NOMO-1 (cell line): Measurements from ENCODE around the gene WLS.
"Not testable (repeated sequence)": the region's sequence is repeated elsewhere in the genome, so short reads cannot be mapped to it uniquely, and the experiment has no call there.

Experiments
- DNase-seq, 2 experiments: peaks; one replicate each; lab custom pipeline; 2025; ENCODE audit not compliant: unreplicated experiment in 2 of 2; lab: John Stamatoyannopoulos, UW

WLS gene

DNA sequence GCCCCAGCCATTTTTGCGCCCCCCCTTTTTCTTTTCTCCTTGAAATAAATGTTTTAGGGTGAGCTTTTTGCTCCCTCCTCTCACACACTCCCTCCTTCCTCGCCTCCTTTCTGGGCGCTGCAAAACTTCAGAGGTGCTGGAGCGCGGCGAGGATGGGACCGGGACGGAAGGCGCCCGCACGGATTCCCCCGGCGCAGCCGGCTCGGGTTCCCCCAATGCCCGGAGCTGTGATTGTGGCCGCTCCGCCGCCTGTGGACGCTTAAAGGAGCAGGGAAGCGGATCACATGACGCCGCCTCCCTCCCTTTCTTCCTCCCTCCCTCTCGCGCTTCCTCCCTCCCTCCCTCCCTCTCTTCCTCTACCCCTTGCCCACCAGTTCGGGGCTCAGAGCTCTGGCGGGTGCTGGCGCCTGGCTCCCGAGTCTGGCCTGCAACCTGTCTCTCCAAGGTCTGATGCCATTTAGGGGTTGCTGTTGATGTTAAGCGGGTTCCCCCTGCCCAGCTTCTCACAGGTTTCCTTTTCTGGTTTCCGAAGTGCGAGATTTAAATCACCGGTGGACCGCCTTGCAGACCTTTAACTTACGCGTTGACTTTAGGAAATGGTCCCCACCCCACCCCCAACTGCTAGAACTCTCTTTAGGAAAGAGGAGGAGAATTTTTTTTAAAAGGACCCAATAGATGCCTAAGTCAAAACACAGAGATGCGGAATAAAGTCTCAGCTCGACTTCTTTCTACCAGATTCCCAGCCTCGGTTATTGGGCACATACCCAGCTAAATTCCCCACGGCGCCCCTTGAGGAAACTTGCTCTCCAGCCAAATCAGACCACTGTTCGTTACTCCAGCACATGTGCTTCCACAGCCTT, at the start of gene WLS:
TSS of gene WLS (minus strand) at position 235 of the 860 bp plus-strand sequence. CDS start at position 11, 224 bp downstream.
- DNase-seq, result peak in 1 of 2 experiments; percentile 11

DNA sequence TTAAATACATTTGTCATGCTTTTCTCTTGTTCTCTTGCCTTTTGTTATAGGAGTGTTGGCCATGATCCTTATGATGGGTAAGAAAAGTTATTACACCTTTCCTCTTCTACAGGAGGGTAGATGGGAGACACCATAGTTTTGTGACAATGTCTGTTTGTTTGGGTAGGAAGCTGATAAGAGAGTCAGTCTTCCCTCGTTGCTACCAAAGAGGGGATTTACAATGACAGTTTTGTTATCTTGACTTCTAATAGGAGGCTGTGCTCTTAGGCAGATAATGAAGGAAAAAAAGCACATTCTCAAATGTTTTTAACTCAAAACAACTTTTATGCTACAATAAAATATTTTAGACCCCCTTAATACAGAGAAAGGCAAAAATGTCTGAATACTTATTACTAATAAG, 48.0 kb upstream of the WLS start:
- DNase-seq, result no peak

DNA sequence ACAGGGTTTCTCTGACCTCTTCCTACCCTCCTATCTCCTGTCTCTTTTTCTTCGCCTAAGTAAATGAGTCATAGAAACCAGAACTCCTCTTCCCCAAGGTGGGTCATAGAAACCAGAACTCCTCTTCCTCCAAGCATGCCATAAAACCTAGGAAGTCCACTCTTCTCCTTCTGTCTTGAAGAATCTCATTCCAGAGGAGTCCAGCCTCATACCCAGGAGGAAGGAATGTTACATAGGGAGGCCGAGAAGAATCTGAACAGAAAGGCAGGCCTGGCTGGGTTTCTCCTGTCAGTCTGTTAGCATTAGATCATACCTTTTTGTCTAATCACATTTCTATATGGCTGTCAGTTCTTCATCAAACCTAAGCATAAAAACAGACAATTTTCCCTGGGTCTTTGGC, 47.5 kb upstream of the WLS start:
- no peak for DNase-seq

DNA sequence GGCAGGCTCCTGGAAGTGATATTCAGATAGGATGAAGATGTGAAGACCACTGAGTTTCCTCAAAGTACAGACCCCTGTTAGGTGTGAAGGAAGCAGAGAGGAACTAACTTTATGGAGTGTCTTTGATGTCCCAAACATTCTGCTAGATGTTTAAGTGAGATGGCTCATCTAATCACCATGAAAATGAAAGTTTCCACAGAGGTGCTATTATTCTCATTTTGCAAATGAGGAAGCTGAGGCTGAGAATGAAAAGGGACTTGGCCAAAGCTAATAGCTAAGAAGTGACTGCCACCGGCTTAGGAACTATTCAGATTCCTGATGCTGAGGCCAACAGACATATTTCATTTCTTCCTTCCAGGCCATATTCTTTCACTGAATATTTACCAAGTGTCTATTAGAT, 45.9 kb upstream of the WLS start:
- DNase-seq, result no peak

DNA sequence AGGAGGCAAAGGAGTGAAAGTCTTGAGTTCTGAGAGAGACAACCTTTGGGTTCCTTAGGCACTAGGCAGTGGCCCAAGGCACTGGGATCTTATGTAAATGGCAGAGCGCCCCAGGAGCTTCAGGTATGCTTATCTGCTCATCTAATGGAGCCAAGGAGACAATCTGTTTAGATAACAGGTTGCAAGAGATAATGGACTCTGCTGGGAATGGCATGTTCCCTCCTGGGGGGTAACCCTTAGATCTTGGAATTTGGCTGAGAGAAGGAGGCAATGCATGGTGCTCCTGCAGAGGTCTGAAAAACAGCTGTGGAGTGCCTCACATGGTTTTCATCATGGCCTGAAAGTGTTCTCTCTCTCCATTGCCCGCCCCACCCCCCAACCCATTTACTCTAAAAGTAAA, 44.1 kb upstream of the WLS start:
- no peak for DNase-seq

DNA sequence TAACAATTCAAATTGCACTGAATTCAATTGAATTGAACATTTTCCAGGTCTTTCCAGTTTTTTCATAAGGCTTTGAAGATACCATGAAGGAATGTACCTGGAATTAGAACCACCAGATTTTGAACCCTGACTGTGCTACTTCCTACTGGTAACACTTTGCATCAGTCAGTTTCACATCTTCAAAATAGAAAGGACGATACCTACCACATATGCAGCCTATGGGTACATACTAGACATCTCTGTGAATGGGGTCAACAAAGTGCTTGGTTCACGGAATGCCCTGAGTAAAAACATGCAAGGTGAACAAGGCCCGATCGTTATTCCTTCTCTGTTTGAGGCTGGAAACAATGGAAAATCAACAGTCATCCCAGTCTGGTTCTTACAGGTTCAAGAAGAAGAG, 41.2 kb upstream of the WLS start:
- DNase-seq, result no peak

DNA sequence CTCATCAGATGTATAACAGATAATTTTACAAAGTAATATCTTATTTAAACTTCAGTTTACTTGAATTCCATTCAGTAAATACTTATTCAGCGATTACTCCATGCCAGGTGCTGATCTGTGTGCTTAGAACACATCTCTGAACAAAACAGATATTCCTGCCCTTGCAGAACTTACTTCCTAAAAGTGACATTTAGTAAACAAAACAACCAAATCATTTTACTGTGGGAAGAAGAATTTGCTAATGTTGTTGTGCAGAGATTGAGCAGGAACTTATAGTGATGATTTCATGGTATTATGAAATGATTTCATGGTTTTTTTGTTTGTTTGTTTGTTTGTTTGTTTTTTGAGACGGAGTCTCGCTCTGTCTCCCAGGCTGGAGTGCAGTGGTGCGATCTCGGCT, 39.3 kb upstream of the WLS start:
- DNase-seq, result no peak

DNA sequence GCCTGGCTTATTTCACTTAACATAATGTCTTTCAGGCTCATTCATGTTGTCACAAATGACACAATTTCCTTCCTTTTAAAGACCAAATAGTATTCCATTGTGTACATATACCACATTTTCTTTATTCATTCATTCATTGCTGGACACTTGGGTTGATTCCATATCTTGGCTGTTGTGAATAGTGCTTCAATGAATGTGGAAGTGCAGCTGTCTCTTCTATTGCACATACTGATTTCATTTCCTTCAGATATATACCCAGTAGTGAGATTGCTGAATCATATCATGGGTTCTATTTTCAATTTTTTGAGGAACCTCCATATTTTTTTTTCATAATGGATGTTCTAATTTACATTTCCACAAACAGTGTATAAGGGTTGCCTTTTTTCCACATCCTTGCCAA, 38.6 kb upstream of the WLS start:
- DNase-seq, result no peak

DNA sequence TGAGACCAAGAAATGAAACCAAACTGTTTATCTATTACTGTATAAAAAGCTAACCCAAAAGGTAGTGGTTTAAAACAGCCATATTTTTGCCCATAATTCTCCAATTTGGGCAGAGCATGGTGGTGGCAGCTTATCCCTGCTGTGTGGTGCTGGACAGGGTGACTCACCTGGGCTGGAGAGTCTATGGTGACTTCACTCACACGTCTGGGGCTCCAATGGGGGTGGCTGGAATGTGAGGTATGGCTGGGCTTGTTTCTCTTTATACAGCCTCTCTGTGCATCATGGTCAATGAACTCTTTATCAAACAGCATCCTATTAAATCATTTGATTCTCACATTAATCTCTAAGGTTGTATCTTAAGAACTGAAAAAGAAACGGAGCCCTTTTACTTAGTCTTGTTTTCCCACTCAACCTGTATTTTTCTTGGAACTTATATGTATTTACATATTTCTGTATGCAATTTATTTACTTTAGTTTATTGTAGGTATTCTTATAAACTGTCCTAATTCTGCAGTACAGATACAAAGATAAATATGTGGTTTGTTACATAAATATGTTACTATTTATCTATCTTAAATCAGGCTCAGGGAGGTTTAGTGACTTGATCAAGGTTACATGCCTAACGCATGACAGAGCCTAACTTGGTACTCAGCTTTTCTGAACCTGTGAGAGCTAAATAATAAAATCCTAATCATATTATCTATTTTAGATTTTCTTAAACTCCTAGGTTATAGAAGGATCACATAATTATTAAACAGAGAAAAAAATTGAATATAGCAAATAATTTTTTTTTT, 37.5 kb upstream of the WLS start:
- no peak for DNase-seq

DNA sequence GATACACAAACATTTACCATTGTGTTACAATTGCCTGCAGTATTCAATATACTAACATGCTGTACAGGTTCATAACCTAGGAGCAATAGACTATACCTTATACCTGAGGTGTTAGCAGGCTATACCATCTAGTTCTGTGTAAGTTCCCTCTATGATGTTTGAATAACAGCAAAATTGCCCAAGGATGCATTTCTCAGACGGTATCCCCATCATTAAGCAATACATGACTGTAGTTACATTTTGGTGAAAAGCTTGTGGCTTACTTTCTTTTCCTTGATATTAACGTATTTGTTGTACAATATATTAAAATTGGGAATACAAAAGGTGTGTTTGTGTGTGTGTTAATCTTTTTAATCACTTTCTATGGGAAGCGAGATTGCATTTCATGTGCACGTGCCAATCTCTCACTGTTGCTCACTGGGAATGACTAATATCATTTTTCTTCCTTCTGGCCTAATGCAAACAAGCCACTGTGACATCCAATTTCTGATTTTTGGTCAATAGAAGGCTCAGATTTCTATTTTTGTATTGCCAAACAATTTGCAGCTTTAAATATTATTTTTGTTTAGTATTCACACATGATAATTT, 36.7 kb upstream of the WLS start:
- no peak for DNase-seq

DNA sequence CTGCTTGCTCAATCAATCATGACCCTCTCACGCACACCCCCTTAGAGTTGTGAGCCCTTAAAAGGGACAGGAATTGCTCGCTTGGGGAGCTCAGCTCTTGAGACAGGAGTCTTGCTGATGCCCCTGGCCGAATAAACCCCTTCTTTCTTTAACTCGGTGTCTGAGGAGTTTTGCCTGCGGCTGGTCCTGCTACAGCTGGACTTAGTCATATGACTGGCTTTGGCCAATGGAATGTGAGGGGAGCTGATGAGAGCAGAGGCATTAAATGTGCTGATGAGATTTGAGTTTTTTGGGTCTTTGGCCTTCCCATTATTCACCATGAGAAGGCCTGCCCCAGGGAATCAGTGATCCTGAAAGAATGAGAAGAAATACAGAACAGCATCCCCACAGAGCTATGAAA, 24.5 kb upstream of the WLS start:
- DNase-seq, result not testable (repeated sequence)

DNA sequence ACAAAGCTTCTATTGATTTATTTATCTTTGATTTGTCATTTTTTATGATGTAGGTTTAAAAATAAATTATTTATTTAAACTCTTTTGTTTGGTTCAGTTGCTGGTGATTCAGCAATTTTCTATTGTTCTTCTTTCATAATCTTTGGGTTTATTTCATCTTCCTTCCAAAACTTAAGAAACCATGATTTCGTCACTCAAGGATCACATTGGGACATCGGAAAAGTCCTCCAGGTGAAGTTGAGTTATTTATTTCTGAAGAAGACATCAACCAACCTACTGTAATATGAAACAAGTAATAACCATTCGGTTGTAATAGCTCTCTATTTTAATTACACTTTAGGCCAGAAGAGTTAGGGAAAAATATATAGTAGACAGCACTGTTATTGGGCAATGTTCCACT, 23.0 kb upstream of the WLS start:
- DNase-seq, result no peak

DNA sequence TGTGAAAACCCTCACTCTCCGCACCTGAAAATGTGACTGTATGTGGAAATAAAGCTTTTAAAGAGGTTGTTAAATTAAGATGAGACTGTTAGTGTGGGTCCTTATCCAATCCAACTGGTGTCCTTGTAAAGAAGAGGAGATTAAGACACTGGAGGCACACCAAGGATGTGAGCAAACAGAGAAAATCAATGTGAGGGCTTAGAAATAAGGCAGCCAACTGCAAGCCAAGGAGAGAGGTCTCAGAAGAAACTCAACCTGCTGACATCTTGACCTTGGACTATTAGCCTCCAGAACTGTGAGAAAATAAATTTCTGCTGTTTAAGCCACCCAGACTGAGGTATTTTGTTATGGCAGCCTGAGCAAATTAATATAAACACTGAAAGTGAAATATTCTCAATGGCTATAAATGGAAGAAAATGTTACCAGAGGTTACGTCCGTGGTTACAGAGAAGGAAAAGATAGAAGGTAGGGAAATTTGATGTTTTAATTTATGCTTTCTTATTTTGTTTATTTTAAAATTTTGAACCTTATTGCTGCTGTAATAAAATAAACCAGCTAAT, 22.4 kb upstream of the WLS start:
- no peak for DNase-seq

DNA sequence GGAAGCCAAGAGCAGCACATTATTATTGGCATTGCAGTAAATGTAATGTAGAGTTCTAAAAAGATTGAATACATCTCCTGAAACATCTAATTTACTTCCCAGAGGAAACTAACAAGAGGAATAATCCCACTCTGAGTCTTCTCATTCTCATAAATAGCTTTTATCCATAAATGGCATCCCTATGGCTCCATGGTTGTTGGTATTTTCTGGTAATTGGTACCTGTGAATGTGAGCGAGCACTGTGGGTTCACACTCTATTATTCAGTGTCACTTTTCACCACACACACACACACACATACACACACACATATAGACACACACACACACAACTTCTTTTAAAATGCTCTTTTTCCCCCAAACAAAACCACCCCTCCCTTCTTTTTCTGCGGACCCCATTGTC, 4.7 kb upstream of the WLS start:
- no peak for DNase-seq

DNA sequence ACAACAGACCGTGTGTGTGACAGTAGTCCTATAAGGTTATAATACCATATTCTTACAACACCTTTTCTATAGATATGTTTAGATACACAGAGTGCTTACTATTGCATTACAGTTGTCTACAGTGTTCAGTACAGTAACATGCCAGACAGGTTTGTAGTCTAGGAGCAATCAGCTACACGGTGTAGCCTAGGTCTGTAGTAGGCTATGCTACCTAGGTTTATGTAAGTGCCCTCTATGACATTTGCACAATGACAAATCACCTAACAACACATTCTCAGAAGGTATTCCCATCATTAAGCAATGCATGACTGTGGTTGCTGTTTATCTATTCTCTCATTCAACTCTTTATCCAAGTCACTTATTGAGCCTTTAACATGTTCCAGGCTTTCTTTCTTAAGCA, 1.8 kb upstream of the WLS start:
- no peak for DNase-seq

DNA sequence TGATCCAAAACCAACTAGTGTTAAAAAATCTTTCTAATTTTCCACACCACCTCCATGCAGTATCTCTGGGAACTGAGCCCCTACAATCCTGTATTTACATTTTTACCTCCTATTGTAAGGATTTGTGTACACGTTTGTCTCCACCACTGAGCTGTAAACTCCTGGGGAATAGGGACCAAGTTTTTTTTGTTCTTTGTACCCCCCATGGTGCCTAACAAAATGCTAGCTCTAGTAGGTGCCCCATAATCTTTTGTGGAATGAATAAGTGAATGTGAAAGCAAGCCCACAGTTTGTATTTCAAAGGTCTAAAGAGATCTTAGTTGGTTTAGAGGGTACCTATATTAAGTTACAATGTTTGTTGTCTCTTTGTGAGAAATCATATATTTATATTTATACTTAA, 879 bp upstream of the WLS start:
- DNase-seq, result no peak

DNA sequence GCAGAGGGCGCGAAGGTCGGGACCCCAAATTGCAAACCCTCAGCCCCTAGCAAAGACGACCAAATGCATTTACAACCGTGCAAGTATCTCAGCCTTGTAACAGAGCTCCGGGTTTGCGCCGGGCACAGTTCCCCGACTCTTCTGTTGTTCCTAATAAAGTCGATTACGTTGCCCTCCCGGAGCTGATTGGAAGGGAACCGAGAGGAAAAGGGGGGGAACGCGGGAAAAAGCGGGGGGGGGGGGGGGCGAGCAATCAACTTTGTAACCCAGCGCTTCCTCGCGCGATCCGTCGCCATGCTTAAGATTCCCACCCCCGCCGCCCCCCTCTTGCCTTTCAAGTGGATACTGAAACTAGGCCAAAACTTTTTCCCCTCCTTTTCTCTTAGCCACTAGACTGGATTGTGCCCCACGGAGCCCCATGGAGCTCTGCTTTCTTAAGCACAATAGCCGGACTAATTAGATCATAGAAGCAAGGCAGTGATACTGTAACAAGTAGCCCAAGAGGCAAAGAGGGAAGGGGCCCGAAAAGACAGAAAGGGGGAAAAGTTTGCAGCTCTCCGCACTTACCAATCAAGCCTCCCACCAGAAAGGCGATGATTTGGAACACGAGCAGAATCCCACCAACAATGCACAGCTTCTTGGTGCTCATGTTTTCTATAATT, 565 bp downstream of the WLS start:
- no peak for DNase-seq

DNA sequence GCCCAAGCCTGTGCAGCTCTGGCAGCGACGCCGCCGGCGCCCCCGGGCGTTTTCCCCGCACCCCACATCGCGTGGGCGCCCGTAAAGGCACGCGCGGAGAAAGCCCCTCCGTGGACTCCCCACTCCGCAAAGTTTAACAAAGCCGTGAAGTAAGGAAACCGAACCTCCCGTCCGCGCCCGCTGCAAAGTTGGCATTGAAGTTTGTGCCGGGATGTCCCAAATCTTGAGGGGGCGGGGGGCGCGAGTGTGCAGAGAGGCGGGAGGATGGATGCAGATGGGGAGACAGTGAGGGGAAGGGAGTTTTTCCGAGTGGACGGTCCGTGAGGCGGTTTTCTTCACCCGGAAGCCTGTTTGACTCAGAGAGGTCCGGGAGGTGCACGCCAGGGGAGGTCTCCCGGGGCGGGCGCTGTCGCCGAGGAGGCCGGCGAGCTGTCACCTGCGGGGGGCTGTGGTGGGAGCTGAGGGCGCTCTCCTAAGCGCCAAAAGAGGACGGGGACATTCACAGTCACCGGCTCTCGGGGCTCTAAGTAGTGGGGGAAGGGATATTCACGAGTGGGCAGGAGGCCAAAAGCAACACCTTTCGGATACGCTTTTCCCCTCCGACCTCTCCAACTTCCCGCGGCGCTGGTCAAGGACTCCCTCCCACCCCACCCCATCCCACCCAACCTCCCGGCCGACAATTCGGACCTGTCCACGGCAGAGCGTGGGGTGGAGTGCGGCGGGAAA, 1.3 kb downstream of the WLS start:
- no peak for DNase-seq

DNA sequence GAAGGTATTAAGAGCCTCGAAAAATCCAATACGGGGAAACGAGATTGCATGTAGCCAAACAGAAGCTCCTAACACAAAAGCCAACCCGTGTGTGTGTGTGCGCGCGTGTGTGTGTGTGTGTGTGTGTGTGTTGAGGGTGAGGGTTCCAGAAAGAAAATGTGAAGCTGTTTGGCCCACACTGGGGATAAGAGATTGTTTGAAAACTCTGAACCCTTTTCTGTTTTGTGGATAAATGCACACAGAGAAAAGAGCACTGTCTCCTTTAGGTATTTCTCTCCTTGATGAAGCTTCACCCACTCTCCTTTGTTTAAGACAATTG, 1.9 kb downstream of the WLS start:
- no peak for DNase-seq
